Skeletal muscle tissue (tissue), 4 donors: ENCODE data around the gene POT1. TPM values are rescaled to one million over a fixed set of nuclear protein-coding genes. Genes with fewer than 3 reads are reported as not detected.
A peak's percentile ranks its signal among the peaks of the same experiment; 100 is the strongest.

Experiments
- H3K27ac ChIP-seq: one replicate; pipeline ENCODE4 v1.7.0; 2013; ENCODE audit warnings: mild to moderate bottlenecking, low read depth, low read length, inconsistent platforms
- H3K27me3 ChIP-seq, 3 donors: one replicate each; pipeline ENCODE4 v1.7.0; 2013; ENCODE audit warnings: low read length in 3 of 3; ENCODE audit not compliant: control insufficient read depth in 3 of 3, insufficient read depth in 3 of 3
- H3K36me3 ChIP-seq, 3 donors: one replicate each; pipeline ENCODE4 v1.7.0; 2013; ENCODE audit warnings: low read length in 3 of 3; ENCODE audit not compliant: control insufficient read depth in 3 of 3, insufficient read depth in 3 of 3
- H3K4me1 ChIP-seq, 3 donors: one replicate each; pipeline ENCODE4 v1.7.0; 2013; ENCODE audit warnings: low read length in 3 of 3, mild to moderate bottlenecking in 3 of 3; ENCODE audit not compliant: control insufficient read depth in 3 of 3, insufficient read depth in 3 of 3
- H3K4me3 ChIP-seq, 3 donors: one replicate each; pipeline ENCODE4 v1.7.0; 2013; ENCODE audit warnings: low read length in 3 of 3
- H3K9ac ChIP-seq, 3 donors: one replicate each; pipeline ENCODE4 v1.7.0; 2013; ENCODE audit warnings: low read length in 3 of 3, mild to moderate bottlenecking in 3 of 3, moderate library complexity in 2 of 3, low read depth in 1 of 3
- H3K9me3 ChIP-seq, 3 donors: one replicate each; pipeline ENCODE4 v1.7.0; 2013; ENCODE audit warnings: low read length in 3 of 3; ENCODE audit not compliant: control insufficient read depth in 3 of 3
- total RNA-seq: library from RNA; depleted of rRNA; stranded (reverse); fragments of >200 nt; gene quantifications from one replicate; pipeline ENCODE4 v1.2.3, GENCODE V29; 2014
- donor health status: Osteomylitis.

POT1 gene
- total RNA-seq, 1 donor from 2014 or later, result 50.1 TPM

DNA sequence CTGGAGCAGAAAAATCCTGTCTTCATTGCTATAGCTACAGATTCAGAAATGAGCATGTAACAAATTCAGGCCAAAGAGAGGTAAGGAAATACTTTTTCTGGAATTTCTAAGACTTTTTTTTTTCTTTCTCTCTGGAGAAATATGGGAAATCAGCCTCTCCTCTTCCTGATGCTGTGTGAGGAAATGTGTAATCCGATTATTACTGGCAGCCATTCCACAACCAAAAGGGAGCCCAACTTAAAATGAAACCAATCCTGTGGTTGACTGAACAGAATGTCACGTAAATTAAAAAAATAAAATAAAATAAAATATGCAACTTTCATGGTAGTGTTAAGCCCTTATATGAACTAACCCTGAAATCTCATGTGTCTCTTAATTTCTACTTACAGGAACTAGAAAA, 10.7 kb upstream of the POT1 start:
- Histone ChIP-seq H3K4me1 (no peaks in the 10 kb centered on the region), H3K27ac (no peak overlapping the region), H3K36me3 (no peaks in the 10 kb centered on the region), H3K9me3 (no peaks in the 10 kb centered on the region), H3K9ac (no peak overlapping the region), H3K27me3 (no peaks in the 10 kb centered on the region), H3K4me3 (no peak overlapping the region)

DNA sequence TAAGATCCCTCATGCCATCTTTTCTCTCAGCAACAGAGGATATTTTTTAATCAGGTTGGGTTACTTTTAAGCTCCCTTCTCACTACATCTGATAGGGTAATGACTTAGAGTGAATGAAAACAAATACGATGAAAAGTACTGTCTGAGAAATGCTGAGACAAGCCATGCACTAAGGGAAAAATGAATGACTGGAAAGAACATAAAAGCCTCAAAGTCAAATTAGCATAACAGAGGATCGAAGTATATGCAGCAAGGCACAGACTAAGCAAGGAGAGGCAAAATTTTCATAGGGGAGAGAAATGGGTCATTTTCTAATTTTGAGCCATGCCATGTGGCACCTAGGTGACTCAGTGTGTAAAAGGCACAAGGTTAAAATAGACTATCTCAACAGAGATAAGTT, 8.5 kb upstream of the POT1 start:
- Histone ChIP-seq H3K36me3 (no peaks in the 10 kb centered on the region), H3K9ac (no peak overlapping the region), H3K4me3 (no peak overlapping the region), H3K27me3 (no peaks in the 10 kb centered on the region), H3K9me3 (no peaks in the 10 kb centered on the region), H3K27ac (no peak overlapping the region), H3K4me1 (no peaks in the 10 kb centered on the region)

DNA sequence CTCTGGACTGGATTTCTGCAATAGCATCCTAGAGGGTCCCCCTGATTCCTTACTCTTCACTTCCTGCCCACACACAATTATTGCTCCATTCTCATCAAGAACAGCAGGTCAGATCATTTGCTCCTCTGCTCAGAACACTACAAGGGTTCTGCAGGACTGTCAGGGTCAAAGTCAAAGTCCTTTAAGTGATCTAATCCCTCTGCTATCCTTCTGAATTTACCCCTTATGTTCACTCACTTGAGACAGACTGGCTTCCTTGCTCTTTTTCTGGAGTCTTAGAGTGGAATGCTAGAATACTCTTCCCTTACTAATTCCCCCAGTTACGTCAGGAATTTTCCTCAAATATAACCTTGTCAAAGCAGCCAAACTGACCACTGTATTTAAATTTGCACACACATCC, 7.5 kb upstream of the POT1 start:
- Histone ChIP-seq H3K4me1 (no peaks in the 10 kb centered on the region), H3K27me3 (no peaks in the 10 kb centered on the region), H3K36me3 (no peaks in the 10 kb centered on the region), H3K27ac (no peak overlapping the region), H3K4me3 (no peak overlapping the region), H3K9ac (no peak overlapping the region), H3K9me3 (no peaks in the 10 kb centered on the region)

DNA sequence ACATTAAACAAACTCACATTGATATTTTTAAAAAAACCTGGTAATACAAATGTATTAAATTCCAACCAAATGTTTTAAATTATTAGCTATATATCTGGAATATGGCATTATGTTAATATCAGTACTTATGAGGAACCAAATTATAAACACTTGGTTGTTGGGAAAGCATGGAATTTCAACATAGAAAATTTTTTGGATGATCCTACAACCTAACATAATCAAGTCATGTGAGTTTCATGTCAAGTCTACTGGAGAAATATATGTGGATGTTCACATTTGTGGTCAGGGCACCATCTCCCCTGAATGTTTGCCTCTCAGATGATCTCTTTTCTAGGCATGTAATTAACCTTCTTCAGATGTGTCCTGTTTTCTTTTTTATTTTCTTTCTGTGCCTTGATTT, 5.2 kb upstream of the POT1 start:
- Histone ChIP-seq H3K4me3 (no peak overlapping the region), H3K9me3 (no peaks in the 10 kb centered on the region), H3K36me3 (no peaks in the 10 kb centered on the region), H3K9ac (no peak overlapping the region), H3K27me3 (no peaks in the 10 kb centered on the region), H3K4me1 (no peaks in the 10 kb centered on the region), H3K27ac (no peak overlapping the region)

DNA sequence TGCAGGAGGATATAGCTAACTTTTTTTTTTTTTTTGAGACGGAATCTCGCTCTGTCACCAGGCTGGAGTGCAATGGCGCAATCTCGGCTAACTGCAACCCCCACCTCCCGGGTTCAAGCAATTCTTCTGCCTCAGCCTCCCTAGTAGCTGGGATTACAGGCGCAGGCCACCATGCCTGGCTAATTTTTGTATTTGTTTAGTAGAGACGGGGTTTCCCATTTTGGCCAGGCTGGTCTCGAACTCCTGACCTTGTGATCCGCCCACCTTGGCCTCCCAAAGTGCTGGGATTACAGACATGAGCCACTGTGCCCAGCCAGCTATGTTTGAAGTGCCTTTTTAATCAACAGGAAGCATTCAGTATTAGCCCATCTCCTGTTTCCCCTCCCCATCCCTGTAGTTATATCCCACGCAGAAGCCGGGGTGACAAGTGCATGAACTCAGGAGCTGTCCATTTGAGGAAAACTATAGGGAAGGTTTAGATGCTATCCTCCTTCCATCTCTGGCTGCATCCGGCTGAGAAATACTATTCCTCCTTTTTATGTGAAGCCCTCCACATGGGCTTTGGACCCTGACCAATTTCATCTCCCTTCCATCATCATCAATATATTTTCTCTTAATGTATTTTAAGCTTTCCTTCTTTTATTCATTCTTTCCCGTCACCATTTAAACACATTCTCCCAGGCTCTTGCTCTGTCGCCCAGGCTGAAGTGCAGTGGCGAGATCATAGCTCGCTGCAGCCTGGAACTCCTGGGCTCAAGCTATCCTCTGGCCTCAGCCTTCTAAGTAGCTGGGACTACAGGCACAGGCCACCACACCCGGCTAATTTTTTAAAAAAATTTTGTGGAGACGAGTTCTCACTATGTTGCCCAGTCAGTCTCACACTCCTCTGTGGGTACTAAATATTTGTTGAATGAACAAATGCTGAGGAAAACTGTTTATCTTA, 1.3 kb upstream of the POT1 start:
- Histone ChIP-seq H3K36me3 (peaks cover 0 to 3% (median 0%) of the 10 kb centered on the region in 3 donors), H3K9me3 (no peaks in the 10 kb centered on the region), H3K27me3 (no peaks in the 10 kb centered on the region), H3K4me3 (no peak overlapping the region), H3K27ac (no peak overlapping the region), H3K4me1 (peaks cover 3 to 4% (median 3%) of the 10 kb centered on the region in 3 donors), H3K9ac (no peak overlapping the region)

DNA sequence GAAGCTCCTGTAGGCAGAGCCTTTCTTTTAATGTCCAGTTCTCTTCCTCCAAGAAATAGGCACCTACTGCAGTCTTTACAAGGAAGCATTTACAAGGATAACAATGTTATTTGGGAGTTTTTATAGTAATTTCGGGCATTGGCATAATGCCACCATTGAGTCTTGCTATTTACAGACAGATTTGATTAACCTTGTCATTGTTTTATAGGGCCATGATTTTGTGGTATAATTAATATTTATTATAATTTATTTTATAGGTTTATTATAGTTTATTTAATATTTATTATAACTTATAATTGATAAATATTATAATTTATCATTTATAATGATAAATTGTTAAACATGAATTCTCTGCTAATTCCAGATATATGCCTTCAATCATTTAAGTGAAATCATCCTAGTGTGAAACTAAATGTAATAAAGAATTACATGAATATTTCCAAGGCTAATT, 573 bp upstream of the POT1 start:
- Histone ChIP-seq H3K9me3 (no peaks in the 10 kb centered on the region), H3K36me3 (peaks cover 0 to 3% (median 0%) of the 10 kb centered on the region in 3 donors), H3K27ac (peak overlapping the region; percentile 91), H3K4me1 (peaks cover 3 to 4% (median 3%) of the 10 kb centered on the region in 3 donors), H3K4me3 (peak overlapping the region; percentile 84 to 98 (median 88)), H3K27me3 (no peaks in the 10 kb centered on the region), H3K9ac (peak overlapping the region; percentile 43 to 78 (median 64))

DNA sequence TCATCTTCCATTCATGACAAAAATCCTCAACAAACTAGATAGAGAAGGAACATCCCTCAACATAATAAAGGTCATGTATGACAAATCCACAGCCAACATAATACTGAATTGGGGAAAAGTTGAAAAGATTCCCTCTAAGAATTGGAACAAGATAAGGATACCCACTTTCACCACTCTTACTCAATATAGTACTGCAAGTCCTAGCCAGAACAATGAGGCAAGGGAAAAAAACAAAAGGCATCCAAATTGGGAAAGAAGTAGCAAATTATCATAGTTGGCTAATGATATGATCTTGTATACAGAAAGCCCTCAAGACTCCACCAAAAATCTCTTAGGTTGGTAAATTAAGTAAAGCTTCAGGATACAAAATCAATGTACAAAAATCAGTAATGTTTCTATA, 4.7 kb downstream of the POT1 start:
- H3K9ac ChIP-seq, result no peak overlapping the region
- H3K4me3 ChIP-seq, result no peak overlapping the region
- no peaks in the 10 kb centered on the region for H3K27me3 ChIP-seq
- H3K36me3 ChIP-seq, result peaks cover 0 to 3% (median 0%) of the 10 kb centered on the region in 3 donors
- H3K4me1 ChIP-seq, result peaks cover 3 to 4% (median 3%) of the 10 kb centered on the region in 3 donors
- no peaks in the 10 kb centered on the region for H3K9me3 ChIP-seq
- no peak overlapping the region for H3K27ac ChIP-seq

DNA sequence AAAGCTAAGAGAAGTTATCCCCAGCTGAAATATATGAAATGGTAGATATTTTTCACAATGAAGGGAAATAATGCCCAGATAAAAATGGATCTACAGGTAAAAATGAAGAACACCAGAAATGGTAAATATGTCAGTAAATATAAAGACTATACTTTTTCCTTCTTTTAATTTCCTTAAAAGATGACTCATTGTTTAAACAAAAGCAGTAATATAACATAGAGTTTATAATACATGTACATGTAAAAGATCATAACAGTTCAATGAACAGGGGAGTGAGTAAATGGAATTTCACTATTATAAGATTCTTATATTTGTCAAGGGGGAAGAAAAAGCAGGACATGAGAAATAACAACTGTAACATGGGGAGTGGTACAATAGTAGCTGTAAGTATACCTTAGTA, 7.4 kb downstream of the POT1 start:
- no peaks in the 10 kb centered on the region for H3K4me1 ChIP-seq
- H3K27ac ChIP-seq, result no peak overlapping the region
- H3K9ac ChIP-seq, result no peak overlapping the region
- no peaks in the 10 kb centered on the region for H3K27me3 ChIP-seq
- no peak overlapping the region for H3K4me3 ChIP-seq
- H3K36me3 ChIP-seq, result peaks cover 0 to 3% (median 0%) of the 10 kb centered on the region in 3 donors
- no peaks in the 10 kb centered on the region for H3K9me3 ChIP-seq

DNA sequence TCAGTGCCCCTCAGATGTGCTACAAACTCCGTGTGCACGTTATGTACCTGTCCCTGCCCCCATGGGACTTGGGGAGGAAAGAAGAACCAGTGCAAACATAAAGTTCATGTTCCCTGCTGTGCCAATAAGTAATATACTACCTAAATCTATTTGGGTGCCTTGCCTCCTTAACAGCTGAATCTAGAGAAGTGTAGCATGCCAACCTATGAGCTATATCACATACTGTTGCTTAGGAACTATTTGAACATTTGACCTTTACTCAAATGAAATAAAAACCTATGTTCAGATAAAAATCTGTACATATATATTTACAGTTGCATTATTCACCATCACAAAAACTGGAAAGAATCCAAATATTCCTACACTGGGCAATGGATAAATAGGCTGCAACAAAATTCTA, 9.8 kb downstream of the POT1 start:
- H3K4me3 ChIP-seq, result no peak overlapping the region
- peaks cover 0 to 4% (median 0%) of the 10 kb centered on the region in 3 donors for H3K36me3 ChIP-seq
- H3K9ac ChIP-seq, result no peak overlapping the region
- H3K27ac ChIP-seq, result no peak overlapping the region
- H3K4me1 ChIP-seq, result no peaks in the 10 kb centered on the region
- H3K27me3 ChIP-seq, result no peaks in the 10 kb centered on the region
- no peaks in the 10 kb centered on the region for H3K9me3 ChIP-seq

DNA sequence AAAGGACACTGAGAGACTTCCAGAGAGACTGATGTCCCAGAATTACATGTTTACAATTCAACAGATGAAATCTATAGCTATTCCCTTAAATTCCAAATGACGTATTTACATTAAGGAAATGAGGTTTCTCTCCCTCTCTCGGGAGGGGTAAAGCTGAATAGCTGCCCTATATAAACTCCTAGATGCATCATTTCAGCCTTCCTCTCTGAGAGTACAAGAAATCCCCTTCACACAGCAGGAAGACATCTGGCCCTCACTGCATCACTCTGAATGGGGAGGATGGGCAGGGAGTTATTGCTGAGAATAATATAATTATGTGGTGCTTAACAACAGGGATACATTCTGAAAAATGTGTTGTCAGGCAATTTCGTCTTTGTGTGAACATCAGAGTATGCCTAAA, 11.0 kb downstream of the POT1 start:
- Histone ChIP-seq H3K4me3 (no peak overlapping the region), H3K9ac (no peak overlapping the region), H3K27ac (no peak overlapping the region), H3K9me3 (no peaks in the 10 kb centered on the region), H3K27me3 (no peaks in the 10 kb centered on the region), H3K36me3 (peaks cover 0 to 4% (median 0%) of the 10 kb centered on the region in 3 donors), H3K4me1 (no peaks in the 10 kb centered on the region)
